Erythroblast (primary cell): ENCODE results near the gene SIRPB2.

Experiments used
- GATA1 ChIP-seq: IDR thresholded peaks from 2 replicates; pipeline ENCODE4 v1.6.1; 2011; ENCODE audit warnings: low read depth, mild to moderate bottlenecking, control low read depth, low read length, moderate library complexity
- POLR2A ChIP-seq: IDR thresholded peaks from 2 replicates; pipeline ENCODE4 v1.6.1; 2011; ENCODE audit warnings: mild to moderate bottlenecking, low read length

DNA sequence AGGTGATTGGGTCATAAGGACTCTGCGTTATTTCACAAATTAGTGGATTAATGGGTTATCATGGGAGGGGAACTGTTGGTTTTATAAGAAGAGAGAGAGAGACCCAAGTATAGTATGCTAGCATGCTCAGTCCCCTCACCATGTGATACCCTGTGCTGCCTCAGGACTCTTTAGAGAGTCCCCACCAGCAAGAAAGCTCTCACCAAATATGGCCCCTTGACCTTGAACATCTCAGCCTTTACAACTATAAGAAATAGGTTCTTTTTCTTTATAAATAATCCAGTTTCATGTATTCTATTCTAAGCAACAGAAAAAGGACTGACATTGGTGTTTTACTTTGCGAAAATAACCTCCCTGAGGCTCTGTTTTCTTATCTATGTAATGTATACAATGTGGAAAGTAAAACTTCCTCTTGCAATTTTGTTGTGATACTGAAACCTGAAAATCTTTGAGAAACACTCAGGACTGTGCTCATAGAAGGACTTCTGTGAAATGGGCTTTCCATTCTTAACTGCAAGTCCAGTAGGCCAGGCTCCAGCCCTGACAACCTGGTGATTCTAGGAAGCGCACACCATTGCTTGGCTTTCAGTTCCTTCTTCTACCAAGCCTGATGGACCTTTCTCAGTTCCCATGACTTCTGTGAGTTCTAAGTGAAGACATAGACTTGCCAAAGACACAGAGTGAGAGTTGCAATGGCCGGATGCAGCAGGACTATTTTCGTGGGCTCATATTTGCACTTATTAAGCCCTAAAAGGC is 44.4 kb upstream of the SIRPB2 start:
- no peak for TF ChIP-seq POLR2A
- no peak for TF ChIP-seq GATA1
